ENCODE results near the gene MLST8.

GRCh38 chr16:2250652-2251295 lies 45.5 kb downstream of the MLST8 start:
- TF ChIP-seq POLR2A (IDR thresholded peaks at IDR 0.05; ENCODE audit: low read depth, low read length) (no peak), POLR2AphosphoS5 (IDR thresholded peaks at IDR 0.05; ENCODE audit: low read depth, low read length) (no peak), TAF1 (IDR thresholded peaks at IDR 0.05; ENCODE audit: borderline replicate concordance, low read depth, low read length) (no peak)
